Esophagus squamous epithelium (tissue), 4 donors: ENCODE results near the gene FAM181B.

ENCODE experiments used
- POLR2A ChIP-seq, 4 donors: fragments of 450-650 bp; IDR thresholded peaks; one replicate each; pipeline ENCODE4 v1.6.1; 2017; ENCODE audit warnings: antibody characterized with exemption in 4 of 4, mild to moderate bottlenecking in 4 of 4, moderate library complexity in 3 of 4
- TF ChIP-seq, protein P1 (sequence below), 6 experiments: fragments of 450-650 bp in 4 of 6; fragments of 200-600 bp in 2 of 6; sonication (generic) in 2 of 6; IDR thresholded peaks; one replicate each; pipeline ENCODE4 v1.5.1; 2016 to 2019; ENCODE audit warnings: antibody characterized with exemption in 6 of 6, mild to moderate bottlenecking in 4 of 6, moderate library complexity in 4 of 6

DNA sequence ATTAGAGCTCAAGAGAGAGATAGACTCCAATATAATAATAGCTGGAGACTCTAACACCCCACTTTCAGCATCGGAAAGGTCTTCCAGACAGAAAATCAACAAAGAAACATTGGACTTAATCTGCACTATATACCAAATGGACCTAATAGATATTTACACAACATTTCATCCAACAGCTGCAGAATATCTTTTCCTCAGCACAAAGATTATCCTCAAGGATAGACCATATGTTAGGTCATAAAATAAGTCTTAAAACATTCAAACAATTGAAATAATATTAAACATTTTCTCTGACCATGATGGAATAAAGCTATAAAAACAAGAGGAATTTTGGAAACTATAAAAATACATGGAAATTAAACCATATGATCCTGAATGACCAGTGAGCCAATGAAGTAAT lies 45.1 kb upstream of the FAM181B start:
- TF ChIP-seq, protein P1, sequence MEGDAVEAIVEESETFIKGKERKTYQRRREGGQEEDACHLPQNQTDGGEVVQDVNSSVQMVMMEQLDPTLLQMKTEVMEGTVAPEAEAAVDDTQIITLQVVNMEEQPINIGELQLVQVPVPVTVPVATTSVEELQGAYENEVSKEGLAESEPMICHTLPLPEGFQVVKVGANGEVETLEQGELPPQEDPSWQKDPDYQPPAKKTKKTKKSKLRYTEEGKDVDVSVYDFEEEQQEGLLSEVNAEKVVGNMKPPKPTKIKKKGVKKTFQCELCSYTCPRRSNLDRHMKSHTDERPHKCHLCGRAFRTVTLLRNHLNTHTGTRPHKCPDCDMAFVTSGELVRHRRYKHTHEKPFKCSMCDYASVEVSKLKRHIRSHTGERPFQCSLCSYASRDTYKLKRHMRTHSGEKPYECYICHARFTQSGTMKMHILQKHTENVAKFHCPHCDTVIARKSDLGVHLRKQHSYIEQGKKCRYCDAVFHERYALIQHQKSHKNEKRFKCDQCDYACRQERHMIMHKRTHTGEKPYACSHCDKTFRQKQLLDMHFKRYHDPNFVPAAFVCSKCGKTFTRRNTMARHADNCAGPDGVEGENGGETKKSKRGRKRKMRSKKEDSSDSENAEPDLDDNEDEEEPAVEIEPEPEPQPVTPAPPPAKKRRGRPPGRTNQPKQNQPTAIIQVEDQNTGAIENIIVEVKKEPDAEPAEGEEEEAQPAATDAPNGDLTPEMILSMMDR (IDR thresholded peaks at IDR 0.05) = no peak
- no peak for TF ChIP-seq POLR2A (IDR thresholded peaks at IDR 0.05)
